A549 (cell line): ENCODE results near the gene NT5C. TPM values are rescaled to one million over a fixed set of nuclear protein-coding genes. Genes with fewer than 3 reads are reported as not detected.

ENCODE experiments used
- ATAC-seq, 2 experiments: fragments of 200-7000 bp in 1 of 2; fragments of >200 bp in 1 of 2; cut with Nextera tagmentation in 1 of 2; cut with Tn5 transposase in 1 of 2; 3 replicates each; pipeline versions ENCODE4 v1.8.0 to v1.9.1; 2018 to 2020; ENCODE audit warnings: mild to moderate bottlenecking in 1 of 2, moderate library complexity in 1 of 2
- CTCF ChIA-PET: fragments of 300-600 bp; sonication (Branson Sonifier 250); formaldehyde crosslinking; extraction: SDS; loops from one replicate; lab custom pipeline; 2021; ENCODE audit warnings: antibody characterized with exemption, inconsistent platforms; lab: Yijun Ruan, JAX
- POLR2A ChIA-PET: fragments of 350-600 bp; formaldehyde crosslinking; extraction: SDS; loops from one replicate; lab custom pipeline; 2021; ENCODE audit warnings: antibody characterized with exemption, inconsistent platforms; lab: Yijun Ruan, JAX
- DNase-seq, 2 experiments: peaks; one replicate each; pipeline versions ENCODE4 v3.0.0 to v3.0.0-alpha.2; 2011 to 2016; ENCODE audit warnings: low read depth in 1 of 2, low spot score in 1 of 2
- FAIRE-seq: peaks from 2 replicates; lab custom pipeline; 2011; peaks lifted over from hg19 to GRCh38; lab: Jason Lieb, UNC
- H3K27ac ChIP-seq, 2 experiments: fragments of >200 bp; sonication (Bioruptor Twin); formaldehyde crosslinking; 3 replicates each; pipeline ENCODE4 v1.5.1; 2016 to 2017
- H3K4me1 ChIP-seq: fragments of >200 bp; sonication (Bioruptor Twin); formaldehyde crosslinking; 3 replicates; pipeline ENCODE4 v1.6.1; 2016
- H3K4me2 ChIP-seq: fragments of >200 bp; sonication (Bioruptor Twin); formaldehyde crosslinking; 3 replicates; pipeline ENCODE4 v1.6.1; 2016
- H3K4me3 ChIP-seq: fragments of >200 bp; sonication (Bioruptor Twin); formaldehyde crosslinking; 3 replicates; pipeline ENCODE4 v1.5.1; 2016
- H3K9me3 ChIP-seq: fragments of >200 bp; sonication (Bioruptor Twin); formaldehyde crosslinking; 3 replicates; pipeline ENCODE4 v1.6.1; 2016
- ATOH8 ChIP-seq: fragments of 250-450 bp; sonication (Bioruptor Pico); IDR thresholded peaks from 2 replicates; pipeline ENCODE4 v1.5.0; 2020; ENCODE audit warnings: low read depth, mild to moderate bottlenecking, moderate library complexity
- BCL3 ChIP-seq: fragments of >200 bp; sonication (Bioruptor Twin); formaldehyde crosslinking; IDR thresholded peaks from 3 replicates; pipeline ENCODE4 v1.6.1; 2016
- CHD2 ChIP-seq: fragments of 150-350 bp; IDR thresholded peaks from 2 replicates; pipeline ENCODE4 v1.6.1; 2014; ENCODE audit warnings: low read length; ENCODE audit not compliant: partially characterized antibody
- E2F6 ChIP-seq: IDR thresholded peaks from 2 replicates; pipeline ENCODE4 v1.6.1; 2012; ENCODE audit warnings: low read depth, borderline replicate concordance
- ELK1 ChIP-seq: fragments of 150-350 bp; IDR thresholded peaks from 2 replicates; pipeline ENCODE4 v1.6.1; 2014; ENCODE audit warnings: low read depth, mild to moderate bottlenecking, low read length
- ESRRA ChIP-seq: fragments of 150-350 bp; IDR thresholded peaks from 2 replicates; pipeline ENCODE4 v1.6.1; 2014; ENCODE audit warnings: mild to moderate bottlenecking, low read length, borderline replicate concordance
- FOSB ChIP-seq: fragments of 250-450 bp; sonication (Bioruptor Pico); IDR thresholded peaks from 2 replicates; pipeline ENCODE4 v1.5.0; 2020; ENCODE audit warnings: mild to moderate bottlenecking, moderate library complexity
- FOSL2 ChIP-seq, 2 experiments: fragments of 450-650 bp in 1 of 2; fragments of >200 bp in 1 of 2; sonication (Bioruptor Twin) in 1 of 2; formaldehyde crosslinking; IDR thresholded peaks; 2 replicates each; pipeline versions ENCODE4 v1.5.0 to v1.6.1; 2016 to 2020; ENCODE audit warnings: mild to moderate bottlenecking in 1 of 2, moderate library complexity in 1 of 2
- GATA3 ChIP-seq: IDR thresholded peaks from 2 replicates; pipeline ENCODE4 v1.6.1; 2012; ENCODE audit warnings: borderline replicate concordance
- HDAC2 ChIP-seq: fragments of 200-600 bp; sonication (generic); IDR thresholded peaks from 2 replicates; pipeline ENCODE4 v1.6.1; 2016
- HOXA7 ChIP-seq: fragments of 250-450 bp; sonication (Bioruptor Pico); IDR thresholded peaks from 2 replicates; pipeline ENCODE4 v1.5.0; 2020; ENCODE audit warnings: mild to moderate bottlenecking, moderate library complexity
- KDM1A ChIP-seq: fragments of 200-600 bp; sonication (generic); IDR thresholded peaks from 2 replicates; pipeline ENCODE4 v1.6.1; 2016; ENCODE audit warnings: low read depth, mild to moderate bottlenecking
- MAFK ChIP-seq: fragments of 450-650 bp; IDR thresholded peaks from 2 replicates; pipeline ENCODE4 v1.6.1; 2014; ENCODE audit not compliant: partially characterized antibody
- MYC ChIP-seq: IDR thresholded peaks from 2 replicates; pipeline ENCODE4 v1.6.1; 2012; ENCODE audit warnings: mild to moderate bottlenecking, inconsistent platforms, low read length, improper control_type of control experiment, borderline replicate concordance
- NR3C1 ChIP-seq: fragments of >200 bp; sonication (Bioruptor Twin); formaldehyde crosslinking; IDR thresholded peaks from 3 replicates; pipeline ENCODE4 v1.6.1; 2017
- POLR2A ChIP-seq: IDR thresholded peaks from 2 replicates; pipeline ENCODE4 v1.6.1; 2012; ENCODE audit warnings: mild to moderate bottlenecking, low read length
- RAD21 ChIP-seq, 2 experiments: fragments of >200 bp in 1 of 2; sonication (Bioruptor Twin) in 1 of 2; formaldehyde crosslinking in 1 of 2; IDR thresholded peaks in 1 of 2; conservative IDR thresholded peaks in 1 of 2; 2 replicates in 1 of 2; 3 replicates in 1 of 2; pipeline ENCODE4 v1.6.1; 2012 to 2018; ENCODE audit warnings: inconsistent platforms in 1 of 2
- RFX5 ChIP-seq: fragments of 450-650 bp; IDR thresholded peaks from 2 replicates; pipeline ENCODE4 v1.7.1; 2014; ENCODE audit warnings: antibody characterized with exemption, mild to moderate bottlenecking, moderate library complexity
- RNF2 ChIP-seq: fragments of 200-600 bp; sonication (generic); IDR thresholded peaks from 2 replicates; pipeline ENCODE4 v1.6.1; 2016; ENCODE audit warnings: low read depth, mild to moderate bottlenecking, antibody characterized with exemption, moderate library complexity, borderline replicate concordance
- SREBF2 ChIP-seq: fragments of 450-650 bp; IDR thresholded peaks from 2 replicates; pipeline ENCODE4 v1.6.1; 2014; ENCODE audit warnings: mild to moderate bottlenecking, moderate library complexity
- ZFP36 ChIP-seq: fragments of 450-650 bp; IDR thresholded peaks from 2 replicates; pipeline ENCODE4 v1.6.1; 2014; ENCODE audit warnings: borderline replicate concordance; ENCODE audit not compliant: partially characterized antibody
- WGBS: methylation state at CpG from one replicate; pipeline ENCODE4 v1.1.6; 2017; ENCODE audit errors: missing lambda C conversion rate; 5-methylcytosine and 5-hydroxymethylcytosine counted together
- polyA plus RNA-seq, 4 experiments: library from polyadenylated mRNA; depleted of rRNA in 3 of 4; stranded (reverse); fragments of >200 nt; fragmentation: RNase III in 1 of 4; extraction: RNeasy Plus Mini Kit Qiagen cat#74134 plus additional on column Dnase treatment in 1 of 4; gene quantifications; 2 replicates in 3 of 4; 3 replicates in 1 of 4; pipeline ENCODE4 v1.2.3, GENCODE V29; 2011 to 2017

The NT5C gene
- polyA plus RNA-seq, 2 of the 4 experiments (the other 2 are of a cell fraction), result 73.7 to 91.4 TPM

GRCh38 chr17:75096082-75096625 is 35.4 kb downstream of the NT5C start (continued):
- TF ChIP-seq ATOH8 (CRISPR knock-in tag), result 0 out of 2 replicates have a peak, but pooled peaks have one; percentile 24
- TF ChIP-seq RFX5, result no peak
- no peak; the same call in 1 of the 2 replicates for TF ChIP-seq FOSB (CRISPR knock-in tag)
- TF ChIP-seq FOSL2 (IDR thresholded peaks at IDR 0.05), result peak; percentile 54; the same call in 1 of the 2 replicates
- peak; percentile 91 for TF ChIP-seq FOSL2 (CRISPR knock-in tag; IDR thresholded peaks at IDR 0.05)

GRCh38 chr17:75094871-75095399 is 36.6 kb downstream of the NT5C start:
- peaks cover 72% of the 10 kb centered on the region for H3K4me1 ChIP-seq
- 79% methylated on average over 16 of the region's 16 CpGs for WGBS
- H3K4me3 ChIP-seq, result no peak overlapping the region
- DNase-seq (no peak), ATAC-seq (no peak), FAIRE-seq (no peak)
- peak overlapping the region; percentile 71 to 96 for H3K27ac ChIP-seq
- H3K9me3 ChIP-seq, result no peaks in the 10 kb centered on the region
- peak overlapping the region; percentile 12; the same call in 1 of the 3 replicates for H3K4me2 ChIP-seq
- ChIA-PET POLR2A (interaction anchor here (0.7 to 1.6 kb wide), 3 partner anchors 11 to 1297 kb away, joined by 3 to 5 read pairs (median 3); partner anchors contain the start of genes ATP5PD and KCTD2), CTCF (interaction anchor here (1.0 to 81.8 kb wide), 3 partner anchors 8 to 107 kb away, joined by 3 to 3429 read pairs (median 3429); partner anchors contain the start of genes ARMC7, ATP5PD, KCTD2 and NT5C)
- TF ChIP-seq HOXA7 (CRISPR knock-in tag) (no peak), RAD21 (conservative IDR thresholded peaks at IDR 0.05 in 1 of 2, IDR thresholded peaks at IDR 0.05 in 1 of 2) (no peak), MYC (no peak), SREBF2 (no peak), GATA3 (no peak), CHD2 (no peak), E2F6 (no peak), ZFP36 (no peak), BCL3 (no peak), MAFK (no peak), ESRRA (no peak), ELK1 (no peak), NR3C1 (no peak), HDAC2 (no peak), POLR2A (no peak), RNF2 (no peak), KDM1A (no peak)
